H9 (cell line): ENCODE data around the gene OPRL1. TPM values are rescaled to one million over a fixed set of nuclear protein-coding genes. Genes with fewer than 3 reads are reported as not detected.

Experiments
- DNase-seq: peaks from one replicate; pipeline ENCODE4 v3.0.0-alpha.2; 2017
- H2AFZ ChIP-seq: one replicate; pipeline ENCODE4 v1.6.1; 2013; ENCODE audit warnings: mild to moderate bottlenecking, low read length, control low read depth, moderate library complexity
- H2AK5ac ChIP-seq: 2 replicates; pipeline ENCODE4 v1.6.1; 2013; ENCODE audit warnings: low read length, control low read depth, mixed read lengths; ENCODE audit not compliant: insufficient read length
- H2BK120ac ChIP-seq: one replicate; pipeline ENCODE4 v1.6.1; 2013; ENCODE audit warnings: low read depth, mild to moderate bottlenecking, low read length, control low read depth, inconsistent platforms; ENCODE audit not compliant: poor library complexity, severe bottlenecking
- H2BK12ac ChIP-seq: 2 replicates; pipeline ENCODE4 v1.6.1; 2013; ENCODE audit warnings: low read length, control low read depth, mixed read lengths, low read depth; ENCODE audit not compliant: insufficient read length
- H2BK15ac ChIP-seq: 2 replicates; pipeline ENCODE4 v1.6.1; 2013; ENCODE audit warnings: low read depth, low read length, control low read depth
- H2BK20ac ChIP-seq: one replicate; pipeline ENCODE4 v1.6.1; 2013; ENCODE audit warnings: low read depth, mild to moderate bottlenecking, low read length, control low read depth, inconsistent platforms; ENCODE audit not compliant: poor library complexity, severe bottlenecking
- H2BK5ac ChIP-seq: 2 replicates; pipeline ENCODE4 v1.6.1; 2013; ENCODE audit warnings: low read length, control low read depth, mixed read lengths; ENCODE audit not compliant: insufficient read length
- H3K14ac ChIP-seq: 2 replicates; pipeline ENCODE4 v1.6.1; 2013; ENCODE audit warnings: low read length, control low read depth; ENCODE audit not compliant: insufficient read depth
- H3K18ac ChIP-seq: 2 replicates; pipeline ENCODE4 v1.6.1; 2013; ENCODE audit warnings: low read depth, mild to moderate bottlenecking, mixed read lengths, low read length, control low read depth; ENCODE audit not compliant: insufficient read length
- H3K23ac ChIP-seq: 2 replicates; pipeline ENCODE4 v1.6.1; 2013; ENCODE audit warnings: low read length, control low read depth, mixed read lengths, low read depth; ENCODE audit not compliant: insufficient read length
- H3K23me2 ChIP-seq: 2 replicates; pipeline ENCODE4 v1.6.1; 2013; ENCODE audit warnings: low read depth, mild to moderate bottlenecking, mixed read lengths, low read length, control low read depth; ENCODE audit not compliant: insufficient read length, poor library complexity, severe bottlenecking
- H3K27ac ChIP-seq: 2 replicates; pipeline ENCODE4 v1.5.1; 2013; ENCODE audit warnings: low read length, control low read depth, mixed read lengths, low read depth; ENCODE audit not compliant: insufficient read length
- H3K27me3 ChIP-seq: 2 replicates; pipeline ENCODE4 v1.6.1; 2013; ENCODE audit warnings: low read length, control low read depth, inconsistent platforms; ENCODE audit not compliant: insufficient read depth
- H3K4ac ChIP-seq: 2 replicates; pipeline ENCODE4 v1.6.1; 2013; ENCODE audit warnings: low read depth, mild to moderate bottlenecking, control low read depth, inconsistent platforms, low read length, moderate library complexity
- H3K4me1 ChIP-seq: 2 replicates; pipeline ENCODE4 v1.6.1; 2013; ENCODE audit warnings: low read length, control low read depth, inconsistent platforms; ENCODE audit not compliant: insufficient read depth
- H3K4me2 ChIP-seq: 2 replicates; pipeline ENCODE4 v1.6.1; 2013; ENCODE audit warnings: low read length, control low read depth, mixed read lengths; ENCODE audit not compliant: insufficient read length, insufficient read depth
- H3K56ac ChIP-seq: 2 replicates; pipeline ENCODE4 v1.6.1; 2013; ENCODE audit warnings: low read depth, mild to moderate bottlenecking, mixed read lengths, low read length, control low read depth; ENCODE audit not compliant: insufficient read length
- H3K79me1 ChIP-seq: 2 replicates; pipeline ENCODE4 v1.6.1; 2013; ENCODE audit warnings: low read depth, mild to moderate bottlenecking, moderate library complexity, low read length, control low read depth, inconsistent platforms; ENCODE audit not compliant: insufficient read depth, poor library complexity, severe bottlenecking
- H3K79me2 ChIP-seq: 2 replicates; pipeline ENCODE4 v1.6.1; 2013; ENCODE audit warnings: low read length, control low read depth, inconsistent platforms; ENCODE audit not compliant: insufficient read depth
- H3K9ac ChIP-seq: 2 replicates; pipeline ENCODE4 v1.6.1; 2013; ENCODE audit warnings: low read length, control low read depth, mixed read lengths; ENCODE audit not compliant: insufficient read length; ENCODE audit errors: extremely low read depth
- H3K9me3 ChIP-seq: one replicate; pipeline ENCODE4 v1.6.1; 2013; ENCODE audit warnings: low read depth, low read length, inconsistent platforms; ENCODE audit not compliant: control insufficient read depth
- H3T11ph ChIP-seq: one replicate; pipeline ENCODE4 v1.6.1; 2013; ENCODE audit warnings: mild to moderate bottlenecking, low read length, control low read depth, inconsistent platforms
- H4K20me1 ChIP-seq: one replicate; pipeline ENCODE4 v1.6.1; 2013; ENCODE audit not compliant: control insufficient read depth, insufficient read length, insufficient read depth
- H4K5ac ChIP-seq: 2 replicates; pipeline ENCODE4 v1.6.1; 2013; ENCODE audit warnings: low read depth, mild to moderate bottlenecking, mixed read lengths, low read length, control low read depth; ENCODE audit not compliant: insufficient read length
- H4K8ac ChIP-seq: replicated peaks from 2 replicates; pipeline ENCODE4 v1.6.1; 2013; ENCODE audit warnings: low read length, control low read depth, mixed read lengths, low read depth; ENCODE audit not compliant: insufficient read length
- H4K91ac ChIP-seq: 2 replicates; pipeline ENCODE4 v1.6.1; 2013; ENCODE audit warnings: low read depth, mild to moderate bottlenecking, moderate library complexity, mixed read lengths, low read length, control low read depth; ENCODE audit not compliant: insufficient read length
- H3K27ac Mint-ChIP-seq, 3 experiments: 2 replicates in 2 of 3; 3 replicates in 1 of 3; pipeline ENCODE4 v1.8.0; 2020 to 2021; ENCODE audit warnings: mixed read lengths in 3 of 3, mild to moderate bottlenecking in 1 of 3, moderate library complexity in 1 of 3
- H3K27me3 Mint-ChIP-seq: 2 replicates; pipeline ENCODE4 v1.8.0; 2021; ENCODE audit warnings: low read depth, mild to moderate bottlenecking, moderate library complexity, mixed read lengths
- H3K36me3 Mint-ChIP-seq, 3 experiments: 2 replicates in 2 of 3; 3 replicates in 1 of 3; pipeline ENCODE4 v1.8.0; 2020 to 2021; ENCODE audit warnings: low read depth in 3 of 3, mixed read lengths in 3 of 3; ENCODE audit not compliant: insufficient read depth in 1 of 3
- H3K4me1 Mint-ChIP-seq, 2 experiments: 2 replicates each; pipeline ENCODE4 v1.8.0; 2020; ENCODE audit warnings: mixed read lengths in 2 of 2
- H3K4me3 Mint-ChIP-seq, 2 experiments: 2 replicates in 1 of 2; 3 replicates in 1 of 2; pipeline ENCODE4 v1.8.0; 2020 to 2021; ENCODE audit warnings: mild to moderate bottlenecking in 2 of 2, mixed read lengths in 2 of 2, moderate library complexity in 1 of 2
- H3K9me3 Mint-ChIP-seq, 2 experiments: 2 replicates in 1 of 2; 3 replicates in 1 of 2; pipeline ENCODE4 v1.8.0; 2020; ENCODE audit warnings: mild to moderate bottlenecking in 2 of 2, mixed read lengths in 2 of 2, moderate library complexity in 1 of 2
- WGBS: extraction: QIAGEN DNeasy Blood & Tissue Kit; methylation state at CpG from one replicate; pipeline ENCODE4 v1.1.7; 2013; ENCODE audit warnings: missing lambda C conversion rate, low lambda C conversion rate, mixed read lengths; ENCODE audit not compliant: insufficient read length; ENCODE audit errors: extremely low coverage; 5-methylcytosine and 5-hydroxymethylcytosine counted together
- total RNA-seq: library from RNA; stranded (reverse); gene quantifications from 2 replicates; pipeline ENCODE4 v1.2.1, GENCODE V29; 2021
- TF ChIP-seq, protein P1 (sequence below): fragments of 200-600 bp; sonication (generic); conservative IDR thresholded peaks from 3 replicates; pipeline ENCODE4 v1.8.0; 2021; ENCODE audit warnings: antibody characterized with exemption, mild to moderate bottlenecking

The OPRL1 gene
- total RNA-seq, 1 experiment from 2014 or later = 0.90 TPM

DNA sequence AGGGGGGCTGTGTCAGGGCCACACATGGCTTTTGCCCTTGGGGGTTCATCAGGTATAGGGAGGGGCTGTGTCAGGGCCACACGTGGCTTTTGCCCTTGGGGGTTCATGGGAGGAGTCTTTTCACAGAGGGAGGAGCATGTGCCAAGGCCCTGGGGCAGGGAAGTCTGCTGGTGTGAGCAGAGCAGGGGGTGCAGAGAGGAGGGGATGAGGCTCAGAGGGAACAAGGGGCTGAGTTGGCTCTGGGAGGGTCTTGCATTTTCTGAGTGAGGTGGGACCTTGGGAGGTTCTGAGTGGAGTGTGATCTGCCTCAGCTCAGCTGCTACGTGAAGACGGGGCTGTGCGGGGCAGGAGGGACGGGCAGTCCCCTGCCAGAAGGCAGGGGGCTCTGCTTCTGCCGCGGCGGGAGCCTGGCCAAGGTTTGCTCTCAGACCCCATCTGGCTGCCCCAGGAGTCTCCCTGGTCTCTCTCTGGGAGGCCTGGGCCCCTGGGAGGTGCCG is 24.4 kb upstream of the OPRL1 start:
- H3K27me3 ChIP-seq = no peaks in the 10 kb centered on the region; the same call in 1 of the 2 replicates
- H3K27ac ChIP-seq = no peak overlapping the region
- no peak overlapping the region; a peak in 1 of 5 replicates for H3K4me3 Mint-ChIP-seq

More for the DNA sequence above, 24.4 kb upstream of the OPRL1 start:
- H3K27ac Mint-ChIP-seq = 0 out of 7 replicates have a peak overlapping the region, but pooled peaks of 1 of the 3 experiments have one; percentile 35
- no peak overlapping the region for H2BK5ac ChIP-seq
- no peak overlapping the region for H2BK20ac ChIP-seq
- H2AK5ac ChIP-seq = no peak overlapping the region
- no peak overlapping the region for H4K8ac ChIP-seq
- H2AFZ ChIP-seq = no peak overlapping the region
- no peak overlapping the region for H3K18ac ChIP-seq
- H3K36me3 Mint-ChIP-seq = no peaks in the 10 kb centered on the region; a peak in 1 of 7 replicates
- no peak overlapping the region for H3T11ph ChIP-seq
- H3K56ac ChIP-seq = no peak overlapping the region
- no peak overlapping the region for H2BK15ac ChIP-seq
- peaks cover 31% of the 10 kb centered on the region for H3K27me3 Mint-ChIP-seq
- H3K79me1 ChIP-seq = no peaks in the 10 kb centered on the region
- H3K9ac ChIP-seq = no peak overlapping the region
- TF ChIP-seq, protein P1, sequence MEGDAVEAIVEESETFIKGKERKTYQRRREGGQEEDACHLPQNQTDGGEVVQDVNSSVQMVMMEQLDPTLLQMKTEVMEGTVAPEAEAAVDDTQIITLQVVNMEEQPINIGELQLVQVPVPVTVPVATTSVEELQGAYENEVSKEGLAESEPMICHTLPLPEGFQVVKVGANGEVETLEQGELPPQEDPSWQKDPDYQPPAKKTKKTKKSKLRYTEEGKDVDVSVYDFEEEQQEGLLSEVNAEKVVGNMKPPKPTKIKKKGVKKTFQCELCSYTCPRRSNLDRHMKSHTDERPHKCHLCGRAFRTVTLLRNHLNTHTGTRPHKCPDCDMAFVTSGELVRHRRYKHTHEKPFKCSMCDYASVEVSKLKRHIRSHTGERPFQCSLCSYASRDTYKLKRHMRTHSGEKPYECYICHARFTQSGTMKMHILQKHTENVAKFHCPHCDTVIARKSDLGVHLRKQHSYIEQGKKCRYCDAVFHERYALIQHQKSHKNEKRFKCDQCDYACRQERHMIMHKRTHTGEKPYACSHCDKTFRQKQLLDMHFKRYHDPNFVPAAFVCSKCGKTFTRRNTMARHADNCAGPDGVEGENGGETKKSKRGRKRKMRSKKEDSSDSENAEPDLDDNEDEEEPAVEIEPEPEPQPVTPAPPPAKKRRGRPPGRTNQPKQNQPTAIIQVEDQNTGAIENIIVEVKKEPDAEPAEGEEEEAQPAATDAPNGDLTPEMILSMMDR = no peak
- no peak overlapping the region for H3K23ac ChIP-seq
- no peak overlapping the region for H2BK120ac ChIP-seq
- WGBS = no CpG with 5 or more reads among the region's 9 CpGs
- no peaks in the 10 kb centered on the region for H3K23me2 ChIP-seq
- H2BK12ac ChIP-seq = no peak overlapping the region
- H3K14ac ChIP-seq = no peak overlapping the region
- no peak overlapping the region for H4K5ac ChIP-seq
- H3K79me2 ChIP-seq = no peaks in the 10 kb centered on the region
- no peak for DNase-seq
- no peak overlapping the region for H3K4me2 ChIP-seq
- H3K9me3 Mint-ChIP-seq = no peaks in the 10 kb centered on the region; a peak in 1 of 5 replicates
- no peaks in the 10 kb centered on the region for H3K4me1 ChIP-seq
- peaks cover 21 to 30% of the 10 kb centered on the region in 2 experiments for H3K4me1 Mint-ChIP-seq
- H4K91ac ChIP-seq = no peak overlapping the region
- no peaks in the 10 kb centered on the region for H3K9me3 ChIP-seq
- H3K4ac ChIP-seq = no peak overlapping the region
- H4K20me1 ChIP-seq = no peaks in the 10 kb centered on the region
